SU-DHL-6 (cell line): ENCODE results near the gene ZNF541.

Experiments
- CTCF ChIP-seq: fragments of 200-600 bp; sonication (generic); IDR thresholded peaks from one replicate; pipeline ENCODE4 v1.5.1; 2017; ENCODE audit warnings: antibody characterized with exemption, mild to moderate bottlenecking, low read length, moderate library complexity; ENCODE audit not compliant: insufficient read depth, poor library complexity, severe bottlenecking
- EZH2phosphoT487 ChIP-seq: fragments of 200-600 bp; sonication (generic), shearing (Covaris generic); conservative IDR thresholded peaks from 2 replicates; pipeline ENCODE4 v1.6.1; 2018; ENCODE audit warnings: mild to moderate bottlenecking, antibody characterized with exemption, low read length, moderate library complexity, mixed read lengths

GRCh38 chr19:47581605-47582319, 8.8 kb upstream of the ZNF541 start:
- TF ChIP-seq CTCF = no peak
- TF ChIP-seq EZH2phosphoT487 = no peak
